ENCODE measurements around the gene PHB1.

PHB1 gene

GRCh38 chr17:49441578-49441977 is 26.9 kb upstream of the PHB1 start:
- ChIA-PET CTCF (interaction anchor here (15.3 kb wide), 1 partner anchor 112 kb away, joined by 303 read pairs; no protein-coding TSS in a partner anchor), POLR2A (no interaction called here)
- Histone ChIP-seq H3K4me3 (ENCODE audit: low read depth, low read length) (no peak overlapping the region), H3K36me3 (ENCODE audit: control insufficient read depth in 2 of 2, insufficient read depth in 1 of 2, low read length in 2 of 2) (no peaks in the 10 kb centered on the region), H3K4me1 (ENCODE audit: control insufficient read depth, insufficient read depth, low read length) (no peaks in the 10 kb centered on the region), H3K27ac (ENCODE audit: extremely low read depth, low read depth, low read length) (no peak overlapping the region), H3K9me3 (ENCODE audit: control insufficient read depth, insufficient read depth, low read depth, low read length) (no peaks in the 10 kb centered on the region)
- TF ChIP-seq ZNF624 (tag by site-specific recombination; IDR thresholded peaks at IDR 0.05) (no peak), ZNF837 (tag by site-specific recombination; IDR thresholded peaks at IDR 0.05) (no peak), ZNF175 (tag by site-specific recombination; IDR thresholded peaks at IDR 0.05) (no peak), ZNF292 (tag by site-specific recombination; IDR thresholded peaks at IDR 0.05; ENCODE audit: borderline replicate concordance, low read depth) (no peak), ZSCAN18 (tag by site-specific recombination; IDR thresholded peaks at IDR 0.05) (no peak), PRDM1 (tag by site-specific recombination; IDR thresholded peaks at IDR 0.05) (no peak), ZNF571 (tag by site-specific recombination; IDR thresholded peaks at IDR 0.05) (no peak), ZNF610 (tag by site-specific recombination; IDR thresholded peaks at IDR 0.05; ENCODE audit: borderline replicate concordance) (no peak), KLF16 (tag by site-specific recombination; IDR thresholded peaks at IDR 0.05) (no peak), ZNF843 (tag by site-specific recombination; IDR thresholded peaks at IDR 0.05) (no peak), SP7 (tag by site-specific recombination; IDR thresholded peaks at IDR 0.05) (no peak), TCF7L2 (IDR thresholded peaks at IDR 0.05; ENCODE audit: borderline replicate concordance, low read depth, low read length) (no peak), ZNF580 (tag by site-specific recombination; IDR thresholded peaks at IDR 0.05) (no peak), ZNF473 (tag by site-specific recombination; IDR thresholded peaks at IDR 0.05) (no peak), ZNF10 (tag by site-specific recombination; IDR thresholded peaks at IDR 0.05) (no peak), ZBTB48 (tag by site-specific recombination; IDR thresholded peaks at IDR 0.05) (no peak), ZNF26 (tag by site-specific recombination; IDR thresholded peaks at IDR 0.05) (no peak)

GRCh38 chr17:49440581-49440980 is 25.9 kb upstream of the PHB1 start:
- no peak overlapping the region for H3K4me3 ChIP-seq (ENCODE audit: low read depth, low read length)
- ChIA-PET POLR2A (no interaction called here), CTCF (interaction anchor here (0.7 to 15.3 kb wide), 2 partner anchors 113 to 122 kb away, joined by 5 to 303 read pairs; no protein-coding TSS in a partner anchor)
- H3K9me3 ChIP-seq (ENCODE audit: control insufficient read depth, insufficient read depth, low read depth, low read length) = no peaks in the 10 kb centered on the region
- H3K27ac ChIP-seq (ENCODE audit: extremely low read depth, low read depth, low read length) = no peak overlapping the region
- no peaks in the 10 kb centered on the region for H3K4me1 ChIP-seq (ENCODE audit: control insufficient read depth, insufficient read depth, low read length)
- H3K36me3 ChIP-seq (ENCODE audit: control insufficient read depth in 2 of 2, insufficient read depth in 1 of 2, low read length in 2 of 2) = no peaks in the 10 kb centered on the region
- TF ChIP-seq ZNF555 (tag by site-specific recombination; conservative IDR thresholded peaks at IDR 0.05) = no peak
- TF ChIP-seq KLF17 (tag by site-specific recombination; IDR thresholded peaks at IDR 0.05) = no peak
- TF ChIP-seq ZNF473 (tag by site-specific recombination; IDR thresholded peaks at IDR 0.05) = no peak
